Activated CD4-positive, alpha-beta memory T cell treated with anti-CD3 and anti-CD28 coated beads for 36 hours (primary cell): ENCODE measurements around the gene TGIF1. TPM values are rescaled to one million over a fixed set of nuclear protein-coding genes. Genes with fewer than 3 reads are reported as not detected.

Experiments
- CTCF ChIA-PET: fragments of 350-600 bp; sonication (Branson Sonifier 250); formaldehyde crosslinking; loops from one replicate; lab custom pipeline; 2021; ENCODE audit warnings: antibody characterized with exemption, inconsistent platforms; lab: Charles Lee
- POLR2A ChIA-PET: fragments of 350-600 bp; sonication (Branson Sonifier 250); formaldehyde crosslinking; loops from one replicate; lab custom pipeline; 2021; ENCODE audit warnings: antibody characterized with exemption; lab: Charles Lee
- DNase-seq: peaks from one replicate; pipeline ENCODE4 v3.0.0-alpha.2; 2020
- H3K27ac Mint-ChIP-seq: one replicate; pipeline ENCODE4 v1.8.0; 2021; ENCODE audit warnings: mixed read lengths
- H3K27me3 Mint-ChIP-seq: one replicate; pipeline ENCODE4 v1.8.0; 2021; ENCODE audit warnings: mixed read lengths
- H3K36me3 Mint-ChIP-seq: one replicate; pipeline ENCODE4 v1.8.0; 2021; ENCODE audit warnings: mixed read lengths
- H3K4me1 Mint-ChIP-seq: one replicate; pipeline ENCODE4 v1.8.0; 2021; ENCODE audit warnings: low read depth, mixed read lengths
- H3K4me3 Mint-ChIP-seq: one replicate; pipeline ENCODE4 v1.8.0; 2021; ENCODE audit warnings: mild to moderate bottlenecking, mixed read lengths
- H3K9me3 Mint-ChIP-seq: one replicate; pipeline ENCODE4 v1.8.0; 2021; ENCODE audit warnings: mixed read lengths
- intact Hi-C: fragments of 100-400 bp; cut with micrococcal nuclease; formaldehyde crosslinking; loops from one replicate; pipeline ENCODE4 v1.15.1; 2023
- total RNA-seq, 2 experiments: library from RNA; stranded (reverse); gene quantifications; one replicate each; pipeline ENCODE4 v1.2.3, GENCODE V29; 2021

Gene TGIF1
- total RNA-seq, 2 experiments from 2014 or later = 45.9 to 51.4 TPM

DNA sequence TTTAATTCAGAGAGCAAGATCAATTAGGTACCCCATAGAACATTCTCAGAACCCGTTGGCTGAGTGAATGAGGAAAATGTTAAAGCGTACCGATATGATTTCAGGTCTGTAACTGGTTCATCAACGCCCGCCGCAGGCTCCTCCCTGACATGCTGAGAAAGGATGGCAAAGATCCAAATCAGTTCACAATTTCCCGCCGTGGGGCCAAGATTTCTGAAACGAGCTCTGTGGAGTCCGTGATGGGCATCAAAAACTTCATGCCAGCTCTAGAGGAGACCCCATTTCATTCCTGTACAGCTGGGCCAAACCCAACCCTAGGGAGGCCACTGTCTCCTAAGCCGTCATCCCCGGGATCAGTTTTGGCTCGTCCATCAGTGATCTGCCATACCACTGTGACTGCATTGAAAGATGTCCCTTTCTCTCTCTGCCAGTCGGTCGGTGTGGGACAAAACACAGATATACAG is 7.3 kb downstream of the TGIF1 start:
- peaks cover 74% of the 10 kb centered on the region for H3K4me1 Mint-ChIP-seq
- H3K27me3 Mint-ChIP-seq = no peaks in the 10 kb centered on the region
- peak overlapping the region; percentile 62 for H3K27ac Mint-ChIP-seq
- H3K36me3 Mint-ChIP-seq = peaks cover 61% of the 10 kb centered on the region
- peaks cover 15% of the 10 kb centered on the region for H3K9me3 Mint-ChIP-seq
- CTCF ChIA-PET = interaction anchor here (0.8 to 10.1 kb wide), 7 partner anchors 9 to 208 kb away, joined by 3 to 112 read pairs (median 24); no protein-coding TSS in a partner anchor
- intact Hi-C loops = loop anchor here (10.0 kb wide), 1 partner anchor 1838 kb away; the partner anchor contains the start of gene ZBTB14
- DNase-seq = no peak
- H3K4me3 Mint-ChIP-seq = peak overlapping the region; percentile 21
- POLR2A ChIA-PET = interaction anchor here (0.6 to 2.5 kb wide), 6 partner anchors 10 to 490 kb away, joined by 3 to 13 read pairs (median 4); no protein-coding TSS in a partner anchor

DNA sequence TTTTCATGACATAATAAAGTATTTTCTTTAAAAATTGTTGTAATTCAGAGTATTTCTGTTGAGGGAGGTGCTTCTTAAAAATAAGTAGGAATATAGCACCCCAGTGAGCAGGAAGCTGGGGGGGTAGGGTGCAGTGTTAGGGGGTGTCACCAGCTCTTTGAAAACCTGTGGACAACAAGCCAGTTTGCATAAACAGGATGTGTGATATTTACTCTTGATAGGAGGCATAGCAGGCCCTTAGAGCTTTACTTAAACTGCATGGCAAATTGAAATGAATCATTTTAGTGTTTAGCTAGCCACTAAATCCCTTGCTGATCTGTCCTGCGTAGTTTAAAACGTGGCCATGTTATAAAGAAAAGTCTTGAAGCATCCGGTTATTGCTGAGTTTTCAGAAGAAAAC is 8.4 kb downstream of the TGIF1 start:
- Mint-ChIP-seq H3K9me3 (peaks cover 15% of the 10 kb centered on the region), H3K4me1 (peaks cover 69% of the 10 kb centered on the region), H3K27ac (peak overlapping the region; percentile 92), H3K36me3 (peaks cover 55% of the 10 kb centered on the region), H3K4me3 (peak overlapping the region; percentile 59), H3K27me3 (no peaks in the 10 kb centered on the region)
- no peak for DNase-seq
- POLR2A ChIA-PET = interaction anchor here (1.0 to 2.5 kb wide), 9 partner anchors 7 to 144 kb away, joined by 3 to 13 read pairs (median 6); no protein-coding TSS in a partner anchor
- CTCF ChIA-PET = interaction anchor here (1.0 to 10.1 kb wide), 9 partner anchors 11 to 207 kb away, joined by 3 to 112 read pairs (median 12); no protein-coding TSS in a partner anchor
- intact Hi-C loops = loop anchor here (2.0 to 10.0 kb wide), 3 partner anchors 136 to 1836 kb away; partner anchors contain the start of genes MYL12B and ZBTB14

DNA sequence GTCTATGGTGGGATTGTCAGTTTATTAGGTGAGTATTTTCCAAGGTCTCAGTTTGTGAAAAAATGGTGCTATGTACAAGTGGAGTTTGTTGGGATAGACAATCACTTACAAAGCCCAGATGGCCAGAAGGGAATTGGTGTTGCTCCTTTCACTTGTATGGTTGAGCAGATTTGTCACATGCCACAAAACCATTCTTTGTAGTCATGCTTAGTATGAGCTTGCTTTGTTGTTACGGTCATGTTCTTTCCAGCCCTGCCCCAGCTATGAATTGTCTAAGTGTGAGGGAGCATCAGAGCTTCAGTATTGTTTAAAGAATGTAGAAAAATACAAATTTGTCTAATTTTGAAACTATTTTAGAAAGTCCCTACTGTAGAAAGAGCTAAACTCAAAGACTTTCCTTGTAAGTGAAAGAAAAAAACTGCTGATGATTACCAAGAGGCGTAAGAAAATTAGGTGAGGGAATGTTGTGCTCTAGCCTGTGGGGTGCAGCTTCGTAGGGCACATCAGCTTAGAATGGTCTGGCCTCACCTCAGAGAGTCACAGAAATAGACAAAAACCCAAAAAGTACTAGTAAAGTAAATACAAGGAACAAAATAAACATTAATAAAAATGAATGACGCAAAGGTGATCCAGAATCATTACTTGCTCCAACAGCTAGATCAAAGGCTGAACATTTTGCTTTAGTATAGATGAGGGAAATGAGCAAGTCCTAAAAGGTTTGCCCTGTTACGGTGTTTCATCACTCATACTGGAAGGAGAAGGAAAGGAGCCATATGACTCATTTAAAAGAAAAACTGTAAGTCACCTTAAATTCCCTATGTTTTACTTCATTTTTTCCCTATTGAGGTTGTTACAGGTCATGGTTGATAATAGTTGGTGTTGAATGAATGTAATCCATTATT is 9.2 kb downstream of the TGIF1 start:
- CTCF ChIA-PET = interaction anchor here (0.7 to 10.1 kb wide), 10 partner anchors 12 to 206 kb away, joined by 3 to 112 read pairs (median 13); no protein-coding TSS in a partner anchor
- intact Hi-C loops = loop anchor here (1.0 to 10.0 kb wide), 6 partner anchors 14 to 1836 kb away; partner anchors contain the start of genes MYL12B and ZBTB14

DNA sequence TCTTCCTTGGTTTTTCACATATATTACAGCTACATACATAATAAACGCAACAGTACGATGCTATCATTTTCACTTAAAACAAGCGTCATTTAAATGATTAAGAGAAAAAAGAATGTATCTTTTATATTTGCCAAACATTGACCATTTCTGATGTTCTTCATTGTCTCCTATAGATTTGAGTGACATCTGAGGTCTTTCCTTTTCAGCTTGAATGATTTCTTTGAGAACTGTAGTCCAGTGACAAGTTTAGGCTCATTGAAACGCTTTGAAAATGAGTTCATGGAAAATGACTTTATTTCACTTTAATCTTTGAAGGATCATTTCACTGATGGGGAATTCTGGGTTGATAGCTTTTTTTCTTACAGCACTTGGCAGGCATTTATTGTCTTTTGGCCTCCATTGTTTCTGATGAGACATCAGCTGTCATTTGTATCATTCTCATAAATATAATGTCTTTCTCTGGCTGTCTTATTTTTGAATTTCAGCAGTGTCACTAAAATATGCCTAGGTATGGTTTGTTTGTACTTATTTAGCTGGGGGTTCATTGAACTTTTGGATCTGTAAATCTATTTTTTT is 10.9 kb downstream of the TGIF1 start:
- H3K36me3 Mint-ChIP-seq = peaks cover 53% of the 10 kb centered on the region
- intact Hi-C loops = no loop called here
- H3K4me1 Mint-ChIP-seq = peaks cover 53% of the 10 kb centered on the region
- DNase-seq = no peak
- H3K27me3 Mint-ChIP-seq = no peaks in the 10 kb centered on the region
- ChIA-PET POLR2A (interaction anchor here (0.9 kb wide), 1 partner anchor 10 kb away, joined by 3 read pairs; no protein-coding TSS in a partner anchor), CTCF (interaction anchor here (1.4 to 10.1 kb wide), 5 partner anchors 13 to 205 kb away, joined by 7 to 112 read pairs (median 14); no protein-coding TSS in a partner anchor)
- peaks cover 15% of the 10 kb centered on the region for H3K9me3 Mint-ChIP-seq
- no peak overlapping the region for H3K27ac Mint-ChIP-seq
- no peak overlapping the region for H3K4me3 Mint-ChIP-seq

More for the DNA sequence above, 9.2 kb downstream of the TGIF1 start:
- H3K27me3 Mint-ChIP-seq = no peaks in the 10 kb centered on the region
- H3K4me3 Mint-ChIP-seq = peak overlapping the region; percentile 59
- peaks cover 15% of the 10 kb centered on the region for H3K9me3 Mint-ChIP-seq
- H3K4me1 Mint-ChIP-seq = peaks cover 67% of the 10 kb centered on the region
- DNase-seq = peak; percentile 55
- POLR2A ChIA-PET = interaction anchor here (0.7 to 2.5 kb wide), 10 partner anchors 8 to 208 kb away, joined by 3 to 13 read pairs (median 6); no protein-coding TSS in a partner anchor
- peak overlapping the region; percentile 92 for H3K27ac Mint-ChIP-seq
- peaks cover 55% of the 10 kb centered on the region for H3K36me3 Mint-ChIP-seq

DNA sequence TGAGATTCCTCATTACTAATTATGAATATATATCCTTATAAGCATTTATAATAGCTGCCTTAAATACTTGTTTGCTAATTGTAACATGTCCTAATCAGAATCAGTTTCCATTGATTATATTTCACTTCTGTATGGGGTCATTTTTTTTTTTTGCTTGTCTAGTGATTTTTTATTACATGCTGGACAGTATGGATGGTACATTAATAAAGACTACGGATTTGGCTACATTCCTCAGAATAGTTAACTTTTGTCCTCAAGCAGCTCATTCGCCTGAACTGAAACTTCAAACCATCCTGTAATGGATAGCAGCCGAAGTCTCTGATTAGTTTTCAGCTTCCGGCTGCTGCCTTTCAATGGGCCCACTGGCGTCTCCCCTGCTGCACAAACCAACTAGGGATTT is 11.7 kb downstream of the TGIF1 start:
- Mint-ChIP-seq H3K4me3 (no peak overlapping the region), H3K27me3 (no peaks in the 10 kb centered on the region), H3K4me1 (peaks cover 54% of the 10 kb centered on the region), H3K36me3 (peaks cover 47% of the 10 kb centered on the region), H3K27ac (no peak overlapping the region), H3K9me3 (peaks cover 15% of the 10 kb centered on the region)
- intact Hi-C loops = no loop called here
- CTCF ChIA-PET = interaction anchor here (0.5 to 7.1 kb wide), 4 partner anchors 12 to 204 kb away, joined by 3 to 46 read pairs (median 10); no protein-coding TSS in a partner anchor
- no peak for DNase-seq
- POLR2A ChIA-PET = interaction anchor here (0.9 kb wide), 1 partner anchor 10 kb away, joined by 3 read pairs; no protein-coding TSS in a partner anchor

DNA sequence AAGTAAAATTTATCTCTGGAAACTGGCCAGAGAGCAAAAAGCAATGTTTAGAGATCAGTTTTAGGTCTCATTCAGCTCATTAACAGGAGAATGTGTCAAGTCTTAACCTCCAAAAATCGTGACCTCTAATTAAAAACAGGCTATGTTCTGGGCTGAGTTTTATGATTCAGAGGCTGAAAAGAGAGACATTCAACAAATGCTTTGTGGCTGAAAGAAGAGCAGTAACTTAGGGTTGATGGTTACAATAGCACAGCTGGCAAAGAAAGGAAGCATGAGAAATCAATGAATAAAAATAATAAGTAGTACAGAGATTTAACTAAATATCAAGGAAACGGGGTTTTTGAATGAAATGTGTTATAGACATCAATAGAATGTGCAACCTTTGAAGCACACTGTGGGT is 13.1 kb downstream of the TGIF1 start:
- intact Hi-C loops = no loop called here
- peaks cover 15% of the 10 kb centered on the region for H3K9me3 Mint-ChIP-seq
- POLR2A ChIA-PET = no interaction called here
- no peak overlapping the region for H3K4me3 Mint-ChIP-seq
- CTCF ChIA-PET = interaction anchor here (1.2 to 7.1 kb wide), 4 partner anchors 9 to 308 kb away, joined by 3 to 46 read pairs (median 4); no protein-coding TSS in a partner anchor
- DNase-seq = no peak
- peaks cover 48% of the 10 kb centered on the region for H3K4me1 Mint-ChIP-seq
- no peak overlapping the region for H3K27ac Mint-ChIP-seq
- peaks cover 35% of the 10 kb centered on the region for H3K36me3 Mint-ChIP-seq
- H3K27me3 Mint-ChIP-seq = no peaks in the 10 kb centered on the region

DNA sequence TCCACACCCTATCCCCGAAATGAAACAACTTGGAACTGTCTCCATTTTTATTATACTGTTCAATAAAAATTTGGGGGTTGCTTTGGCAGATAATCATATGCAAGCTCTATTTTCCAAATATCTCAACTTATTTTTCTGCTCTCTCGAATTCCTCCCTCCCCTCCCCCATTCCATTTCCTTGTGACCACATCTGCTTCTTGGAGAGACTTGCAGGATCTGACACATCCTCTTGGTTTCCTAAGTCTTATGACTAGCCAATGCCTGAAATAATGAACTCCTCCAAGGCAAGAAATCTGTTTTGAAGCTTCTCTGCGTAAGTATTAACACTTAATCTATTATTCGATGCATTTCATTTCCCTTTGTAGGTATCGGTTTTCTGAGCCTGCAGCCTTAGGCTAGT is 16.1 kb downstream of the TGIF1 start:
- Mint-ChIP-seq H3K4me1 (peaks cover 23% of the 10 kb centered on the region), H3K4me3 (no peak overlapping the region), H3K9me3 (peaks cover 10% of the 10 kb centered on the region), H3K36me3 (peaks cover 13% of the 10 kb centered on the region), H3K27ac (no peak overlapping the region), H3K27me3 (no peaks in the 10 kb centered on the region)
- no peak for DNase-seq
- intact Hi-C loops = no loop called here
- POLR2A ChIA-PET = no interaction called here
- CTCF ChIA-PET = interaction anchor here (0.8 to 2.8 kb wide), 6 partner anchors 9 to 200 kb away, joined by 3 to 16 read pairs (median 4); no protein-coding TSS in a partner anchor

DNA sequence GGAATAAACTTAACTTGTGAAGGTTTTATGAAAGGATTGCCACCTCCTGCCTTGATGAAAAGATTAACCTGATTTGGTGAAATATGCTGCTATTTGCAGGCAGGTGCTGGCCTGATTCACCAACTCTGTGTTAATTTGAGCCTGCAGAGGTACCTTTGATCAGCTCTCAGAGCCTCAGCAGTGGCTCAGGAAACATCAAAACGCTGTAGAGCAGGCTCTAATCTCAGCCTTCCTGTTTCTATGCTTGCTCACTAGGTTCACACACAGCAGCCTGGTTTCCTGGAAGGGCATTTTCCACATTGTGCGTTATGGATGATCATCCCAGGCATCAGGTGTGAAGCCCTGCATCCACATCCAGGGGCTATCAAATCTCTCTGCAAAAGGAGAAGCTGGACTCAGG is 16.9 kb downstream of the TGIF1 start:
- H3K27ac Mint-ChIP-seq = no peak overlapping the region
- peaks cover 7% of the 10 kb centered on the region for H3K36me3 Mint-ChIP-seq
- peaks cover 4% of the 10 kb centered on the region for H3K9me3 Mint-ChIP-seq
- ChIA-PET CTCF (interaction anchor here (1.3 to 2.8 kb wide), 4 partner anchors 12 to 199 kb away, joined by 4 to 16 read pairs (median 6); no protein-coding TSS in a partner anchor), POLR2A (no interaction called here)
- no peaks in the 10 kb centered on the region for H3K27me3 Mint-ChIP-seq
- peaks cover 22% of the 10 kb centered on the region for H3K4me1 Mint-ChIP-seq
- intact Hi-C loops = no loop called here
- no peak overlapping the region for H3K4me3 Mint-ChIP-seq
- DNase-seq = no peak

DNA sequence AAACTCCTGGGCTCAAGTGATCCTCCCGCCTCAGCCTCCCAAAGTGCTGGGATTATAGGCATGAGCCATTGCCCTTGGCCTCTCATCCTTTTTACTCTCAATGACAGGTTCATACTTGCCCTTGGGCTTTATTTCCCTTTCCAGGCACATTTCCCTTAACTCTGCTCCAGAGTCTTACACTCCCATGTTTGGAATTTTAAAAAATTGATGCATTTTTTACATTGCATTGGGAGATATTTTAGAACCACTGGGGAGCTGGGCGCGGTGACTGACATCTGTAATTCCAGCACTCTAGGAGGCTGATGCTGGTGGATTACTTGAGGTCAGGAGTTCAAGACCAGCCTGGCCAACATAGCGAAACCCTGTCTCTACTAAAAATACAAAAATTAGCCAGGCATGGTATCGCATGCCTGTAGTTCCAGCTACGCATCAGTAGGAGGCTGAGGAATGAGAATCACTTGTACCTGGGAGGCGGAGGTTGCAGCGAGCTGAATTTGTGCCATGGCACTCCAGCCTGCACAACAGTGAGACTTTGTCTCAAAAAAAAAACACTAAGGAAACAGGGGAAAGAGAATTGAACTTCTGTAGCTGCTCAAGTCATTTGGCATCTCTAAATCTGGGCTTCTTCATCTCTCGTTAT is 18.2 kb downstream of the TGIF1 start:
- ChIA-PET POLR2A (no interaction called here), CTCF (interaction anchor here (0.7 kb wide), 1 partner anchor 399 kb away, joined by 4 read pairs; no protein-coding TSS in a partner anchor)
- H3K4me1 Mint-ChIP-seq = peaks cover 25% of the 10 kb centered on the region
- no peaks in the 10 kb centered on the region for H3K36me3 Mint-ChIP-seq
- no peak overlapping the region for H3K27ac Mint-ChIP-seq
- no peak for DNase-seq
- H3K27me3 Mint-ChIP-seq = no peaks in the 10 kb centered on the region
- H3K9me3 Mint-ChIP-seq = no peaks in the 10 kb centered on the region
- intact Hi-C loops = no loop called here
- H3K4me3 Mint-ChIP-seq = no peak overlapping the region

DNA sequence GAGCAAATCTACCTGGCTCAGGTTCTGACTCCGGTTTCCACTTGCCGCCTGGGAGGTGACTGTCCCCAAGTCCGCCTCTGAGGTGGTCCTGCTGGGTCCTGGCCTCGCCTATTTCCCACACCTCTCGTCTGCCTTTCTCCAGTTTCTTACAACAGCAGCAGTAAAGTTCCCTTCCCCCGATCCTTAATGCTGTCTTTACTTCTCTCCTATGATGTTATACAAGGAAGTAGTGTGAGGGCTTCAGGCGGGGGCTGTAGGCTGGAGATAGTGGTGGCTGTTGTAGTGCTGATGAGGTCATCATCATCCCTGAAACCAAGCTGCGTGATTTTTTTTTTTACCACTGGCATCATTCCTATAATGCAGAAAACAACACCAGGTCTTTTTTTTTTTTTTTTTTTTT is 18.9 kb downstream of the TGIF1 start:
- Mint-ChIP-seq H3K36me3 (no peaks in the 10 kb centered on the region), H3K4me3 (no peak overlapping the region), H3K27me3 (no peaks in the 10 kb centered on the region), H3K27ac (no peak overlapping the region), H3K4me1 (peaks cover 30% of the 10 kb centered on the region), H3K9me3 (no peaks in the 10 kb centered on the region)
- CTCF ChIA-PET = interaction anchor here (1.5 kb wide), 1 partner anchor 14 kb away, joined by 5 read pairs; no protein-coding TSS in a partner anchor
- POLR2A ChIA-PET = no interaction called here
- DNase-seq = no peak
- intact Hi-C loops = no loop called here
